OCI-LY7 (cell line): ENCODE measurements around the gene ELFN1. TPM values are rescaled to one million over a fixed set of nuclear protein-coding genes. Genes with fewer than 3 reads are reported as not detected.

Source experiments
- BruUV-seq: library from RNA; stranded (reverse); fragments of 400-500 nt; replicated peaks from 2 replicates; lab custom pipeline; 2021; lab: Mats Ljungman, UMichigan
- CTCF ChIA-PET: fragments of 300-600 bp; sonication (Branson Sonifier 250); formaldehyde crosslinking; loops from one replicate; lab custom pipeline; 2022; ENCODE audit warnings: antibody characterized with exemption; ENCODE audit not compliant: unreplicated experiment; lab: Charles Lee
- POLR2A ChIA-PET: fragments of 300-600 bp; sonication (Branson Sonifier 250); formaldehyde crosslinking; loops from one replicate; lab custom pipeline; 2022; ENCODE audit warnings: antibody characterized with exemption; lab: Charles Lee
- DNase-seq: peaks from one replicate; pipeline ENCODE4 v3.0.0-alpha.2; 2015; ENCODE audit warnings: low spot score
- H2AFZ ChIP-seq: fragments of 200-600 bp; sonication (generic), shearing (Covaris generic); 2 replicates; pipeline ENCODE4 v1.6.1; 2014; ENCODE audit warnings: mild to moderate bottlenecking, antibody characterized with exemption, low read length, moderate library complexity
- H3K27ac ChIP-seq: fragments of 200-600 bp; sonication (generic); 2 replicates; pipeline ENCODE4 v1.5.1; 2014; ENCODE audit warnings: mixed run types, low read depth, mild to moderate bottlenecking, moderate library complexity, low read length, inconsistent platforms; ENCODE audit not compliant: poor library complexity, severe bottlenecking
- H3K36me3 ChIP-seq: fragments of 200-600 bp; sonication (generic); 2 replicates; pipeline ENCODE4 v1.6.1; 2014; ENCODE audit warnings: mild to moderate bottlenecking, antibody characterized with exemption, low read length, moderate library complexity, mixed read lengths; ENCODE audit not compliant: insufficient read depth
- H3K4me1 ChIP-seq: fragments of 200-600 bp; sonication (generic); 2 replicates; pipeline ENCODE4 v1.5.1; 2014; ENCODE audit warnings: mild to moderate bottlenecking, low read length; ENCODE audit not compliant: insufficient read depth, poor library complexity, severe bottlenecking
- H3K4me2 ChIP-seq: fragments of 200-600 bp; sonication (generic); 2 replicates; pipeline ENCODE4 v1.6.1; 2014; ENCODE audit warnings: mild to moderate bottlenecking, low read length
- H3K4me3 ChIP-seq: fragments of 200-600 bp; sonication (generic); 2 replicates; pipeline ENCODE4 v1.5.1; 2014; ENCODE audit warnings: mild to moderate bottlenecking, low read depth, low read length; ENCODE audit not compliant: poor library complexity, severe bottlenecking
- H3K79me2 ChIP-seq: fragments of 200-600 bp; sonication (generic); 2 replicates; pipeline ENCODE4 v1.6.1; 2016; ENCODE audit warnings: low read depth, mild to moderate bottlenecking, low read length, moderate library complexity, mixed read lengths; ENCODE audit not compliant: insufficient read depth
- H3K9me2 ChIP-seq: fragments of 200-600 bp; sonication (generic); 2 replicates; pipeline ENCODE4 v1.6.1; 2016; ENCODE audit warnings: mild to moderate bottlenecking, low read length, mixed read lengths; ENCODE audit not compliant: insufficient read depth
- H3K9me3 ChIP-seq: fragments of 200-600 bp; sonication (generic); 2 replicates; pipeline ENCODE4 v1.6.1; 2014; ENCODE audit warnings: mild to moderate bottlenecking, mixed run types, low read length, mixed read lengths
- H4K20me1 ChIP-seq: fragments of 200-600 bp; sonication (generic); 2 replicates; pipeline ENCODE4 v1.6.1; 2014; ENCODE audit warnings: mild to moderate bottlenecking, antibody characterized with exemption, low read length, moderate library complexity, mixed read lengths; ENCODE audit not compliant: insufficient read depth
- CTCF ChIP-seq: fragments of 200-600 bp; sonication (generic); conservative IDR thresholded peaks from 2 replicates; pipeline ENCODE4 v1.5.1; 2014; ENCODE audit warnings: mild to moderate bottlenecking, antibody characterized with exemption, low read length, moderate library complexity, mixed read lengths
- EZH2phosphoT487 ChIP-seq: fragments of 200-600 bp; sonication (generic); IDR thresholded peaks from 2 replicates; pipeline ENCODE4 v1.6.1; 2018; ENCODE audit warnings: low read depth, borderline replicate concordance, mild to moderate bottlenecking, mixed run types, antibody characterized with exemption, low read length, moderate library complexity, mixed read lengths
- intact Hi-C: fragments of 100-400 bp; cut with micrococcal nuclease; formaldehyde crosslinking; loops from one replicate; pipeline ENCODE4 v1.10.0; 2022; ENCODE audit not compliant: unreplicated experiment
- total RNA-seq, 2 experiments: library from RNA; depleted of rRNA in 1 of 2; stranded (reverse); fragments of >200 nt in 1 of 2; shearing (Covaris generic) in 1 of 2; gene quantifications; 2 replicates each; pipeline ENCODE4 v1.2.3, GENCODE V29; 2014 to 2022

Gene ELFN1
- total RNA-seq, 2 experiments from 2014 or later, result not detected

- Histone ChIP-seq H2AFZ (no peak overlapping the region), H3K27ac (no peak overlapping the region), H3K9me3 (peaks cover 6% of the 10 kb centered on the region; the same call in 1 of the 2 replicates), H3K9me2 (no peaks in the 10 kb centered on the region), H3K4me1 (no peaks in the 10 kb centered on the region), H3K36me3 (no peaks in the 10 kb centered on the region), H4K20me1 (no peaks in the 10 kb centered on the region), H3K79me2 (no peaks in the 10 kb centered on the region), H3K4me3 (no peak overlapping the region), H3K4me2 (no peak overlapping the region)
- POLR2A ChIA-PET, result no interaction called here
- BruUV-seq, result no TSS peak
- CTCF ChIA-PET, result no interaction called here
- intact Hi-C loops, result no loop called here
- no peak for DNase-seq
- TF ChIP-seq CTCF, result no peak
- TF ChIP-seq EZH2phosphoT487, result no peak
These were observed 36.9 kb upstream of the ELFN1 start for GRCh38 chr7:1632916-1633785.

- CTCF ChIA-PET, result no interaction called here
- no peaks in the 10 kb centered on the region for H3K9me3 ChIP-seq
- POLR2A ChIA-PET, result interaction anchor here (0.7 kb wide), 1 partner anchor 1132 kb away, joined by 3 read pairs; no protein-coding TSS in a partner anchor
- intact Hi-C loops, result no loop called here
- no peak overlapping the region for H2AFZ ChIP-seq
- H3K79me2 ChIP-seq, result no peaks in the 10 kb centered on the region
- DNase-seq, result no peak
- no peaks in the 10 kb centered on the region for H3K9me2 ChIP-seq
- no peaks in the 10 kb centered on the region for H3K36me3 ChIP-seq
- no peak overlapping the region for H3K4me2 ChIP-seq
- H3K27ac ChIP-seq, result no peak overlapping the region
- no peaks in the 10 kb centered on the region for H4K20me1 ChIP-seq
- BruUV-seq, result no TSS peak
- H3K4me1 ChIP-seq, result no peaks in the 10 kb centered on the region
- no peak for TF ChIP-seq CTCF
- no peak for TF ChIP-seq EZH2phosphoT487
- H3K4me3 ChIP-seq, result no peak overlapping the region
These were observed 34.7 kb upstream of the ELFN1 start for GRCh38 chr7:1635401-1635800.

- no TSS peak for BruUV-seq
- Histone ChIP-seq H3K9me2 (no peaks in the 10 kb centered on the region), H3K36me3 (no peaks in the 10 kb centered on the region), H4K20me1 (no peaks in the 10 kb centered on the region), H2AFZ (no peak overlapping the region), H3K79me2 (no peaks in the 10 kb centered on the region), H3K4me1 (no peaks in the 10 kb centered on the region), H3K9me3 (no peaks in the 10 kb centered on the region), H3K4me2 (no peak overlapping the region), H3K4me3 (no peak overlapping the region), H3K27ac (no peak overlapping the region)
- ChIA-PET POLR2A (no interaction called here), CTCF (interaction anchor here (0.7 kb wide), 1 partner anchor 108 kb away, joined by 3 read pairs; no protein-coding TSS in a partner anchor)
- no peak for DNase-seq
- intact Hi-C loops, result no loop called here
- no peak for TF ChIP-seq EZH2phosphoT487
- no peak for TF ChIP-seq CTCF
These were observed 32.9 kb upstream of the ELFN1 start for GRCh38 chr7:1637155-1637554.
